Activated T-helper 17 cell treated with anti-CD3 and anti-CD28 coated beads, Interleukin-2, amount 50 U/mL, for 72 hours (primary cell): ENCODE results near the gene PCP4L1. TPM values are rescaled to one million over a fixed set of nuclear protein-coding genes. Genes with fewer than 3 reads are reported as not detected.
"Not testable (repeated sequence)": the region's sequence is repeated elsewhere in the genome, so short reads cannot be mapped to it uniquely, and the experiment has no call there.

Experiments used
- ATAC-seq: fragments of 150-1000 bp; cut with Tn5 transposase; replicated peaks from 2 replicates; pipeline ENCODE4 v1.10.0; 2021; ENCODE audit warnings: mild to moderate bottlenecking, moderate library complexity
- H3K27ac Mint-ChIP-seq: one replicate; pipeline ENCODE4 v1.8.0; 2022; ENCODE audit warnings: mixed read lengths
- H3K27me3 Mint-ChIP-seq: one replicate; pipeline ENCODE4 v1.8.0; 2022; ENCODE audit warnings: mixed read lengths
- H3K36me3 Mint-ChIP-seq: one replicate; pipeline ENCODE4 v1.8.0; 2022; ENCODE audit warnings: low read depth, mild to moderate bottlenecking, mixed read lengths
- H3K4me1 Mint-ChIP-seq: one replicate; pipeline ENCODE4 v1.8.0; 2022; ENCODE audit warnings: mixed read lengths
- H3K4me3 Mint-ChIP-seq: one replicate; pipeline ENCODE4 v1.8.0; 2022; ENCODE audit warnings: mild to moderate bottlenecking, mixed read lengths
- H3K9me3 Mint-ChIP-seq: one replicate; pipeline ENCODE4 v1.8.0; 2022; ENCODE audit warnings: mixed read lengths
- total RNA-seq, 2 donors: library from RNA; stranded (reverse); gene quantifications; one replicate each; pipeline ENCODE4 v1.2.3, GENCODE V29; 2022

PCP4L1 gene
- total RNA-seq, 2 donors from 2014 or later: 0.86 to 0.90 TPM

DNA sequence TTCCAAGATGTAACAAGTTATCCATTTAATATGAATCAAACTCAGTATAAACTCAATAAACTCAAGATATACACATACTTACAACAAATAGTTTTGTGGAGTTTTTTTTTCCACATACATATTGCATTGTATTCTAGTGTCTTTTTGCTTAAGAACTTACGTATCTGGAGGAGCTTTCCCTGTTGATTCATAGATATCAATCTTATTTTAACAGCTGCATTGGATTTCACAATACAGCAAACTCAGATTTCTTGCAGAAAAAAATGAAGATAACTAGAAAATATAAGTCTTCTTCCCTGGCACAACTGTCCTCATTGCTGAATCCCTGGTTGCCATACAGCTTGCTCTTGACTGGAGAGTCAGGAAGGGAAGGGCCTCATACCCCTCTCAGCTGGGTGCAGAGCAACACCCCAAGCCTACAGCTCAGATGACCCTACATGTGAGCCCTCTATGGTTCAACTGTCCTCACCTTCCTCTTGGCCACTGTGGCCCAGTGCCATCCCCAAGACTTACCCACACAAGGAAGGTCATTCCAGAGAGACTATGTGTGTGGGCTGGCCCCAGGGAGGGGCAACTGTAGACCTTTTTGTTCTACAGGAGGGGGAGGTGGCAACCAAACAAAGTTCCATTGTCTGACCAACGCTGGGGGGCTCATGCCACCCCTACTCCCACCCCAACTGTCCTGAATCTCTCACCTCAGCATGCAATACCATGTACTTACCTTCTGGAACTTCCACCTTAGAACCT is 49.5 kb downstream of the PCP4L1 start:
- Mint-ChIP-seq H3K27ac (peak overlapping the region; percentile 14), H3K36me3 (peaks cover 14% of the 10 kb centered on the region), H3K27me3 (no peaks in the 10 kb centered on the region)

GRCh38 chr1:161309868-161310267 is 51.3 kb downstream of the PCP4L1 start, which contains the start of gene MPZ:
Gene MPZ, minus strand, starts transcription at chr1:161309968. Its CDS starts 63 bp downstream, at chr1:161309905.
- no peaks in the 10 kb centered on the region for H3K27me3 Mint-ChIP-seq

More for the DNA sequence above, 49.5 kb downstream of the PCP4L1 start:
- Mint-ChIP-seq H3K4me3 (peak overlapping the region; percentile 96), H3K4me1 (peaks cover 8% of the 10 kb centered on the region), H3K9me3 (no peaks in the 10 kb centered on the region)
- ATAC-seq: no peak

DNA sequence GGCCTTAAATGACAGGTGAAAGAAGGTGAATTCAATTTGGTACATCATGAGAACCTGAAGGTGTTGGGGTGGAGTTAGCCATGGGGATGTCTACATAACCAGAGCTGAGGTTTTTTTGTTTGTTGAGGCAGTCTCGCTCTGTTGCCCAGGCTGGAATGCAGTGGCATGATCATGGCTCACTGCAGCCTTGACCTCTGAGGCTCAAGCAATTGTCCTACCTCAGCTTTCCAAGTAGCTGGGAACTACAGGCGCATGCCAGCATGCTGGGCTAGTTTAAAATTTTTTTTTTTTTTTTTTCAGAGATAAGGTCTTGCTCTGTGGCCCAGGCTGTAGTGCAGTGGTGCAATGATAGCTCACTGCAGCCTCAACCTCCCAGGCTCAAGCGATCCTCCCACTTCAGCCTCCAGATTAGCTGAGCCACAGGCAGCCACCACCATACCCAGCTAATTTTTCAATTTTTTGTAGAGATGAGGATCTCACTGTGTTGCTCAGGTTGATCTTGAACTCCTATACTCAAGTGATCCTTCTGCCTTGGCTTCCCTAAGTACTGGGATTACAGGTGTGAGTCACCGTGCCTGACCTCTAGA is 53.1 kb downstream of the PCP4L1 start:
- ATAC-seq: no peak
- Mint-ChIP-seq H3K27ac (no peak overlapping the region), H3K4me3 (no peak overlapping the region), H3K4me1 (peaks cover 9% of the 10 kb centered on the region), H3K36me3 (no peaks in the 10 kb centered on the region), H3K27me3 (no peaks in the 10 kb centered on the region), H3K9me3 (no peaks in the 10 kb centered on the region)

More at GRCh38 chr1:161309868-161310267, 51.3 kb downstream of the PCP4L1 start, which contains the start of gene MPZ:
- Mint-ChIP-seq H3K9me3 (no peaks in the 10 kb centered on the region), H3K4me1 (peaks cover 2% of the 10 kb centered on the region), H3K4me3 (no peak within 1 kb of the TSS), H3K27ac (no peak within 1 kb of the TSS), H3K36me3 (peaks cover 5% of the 10 kb centered on the region)
- ATAC-seq: no peak

DNA sequence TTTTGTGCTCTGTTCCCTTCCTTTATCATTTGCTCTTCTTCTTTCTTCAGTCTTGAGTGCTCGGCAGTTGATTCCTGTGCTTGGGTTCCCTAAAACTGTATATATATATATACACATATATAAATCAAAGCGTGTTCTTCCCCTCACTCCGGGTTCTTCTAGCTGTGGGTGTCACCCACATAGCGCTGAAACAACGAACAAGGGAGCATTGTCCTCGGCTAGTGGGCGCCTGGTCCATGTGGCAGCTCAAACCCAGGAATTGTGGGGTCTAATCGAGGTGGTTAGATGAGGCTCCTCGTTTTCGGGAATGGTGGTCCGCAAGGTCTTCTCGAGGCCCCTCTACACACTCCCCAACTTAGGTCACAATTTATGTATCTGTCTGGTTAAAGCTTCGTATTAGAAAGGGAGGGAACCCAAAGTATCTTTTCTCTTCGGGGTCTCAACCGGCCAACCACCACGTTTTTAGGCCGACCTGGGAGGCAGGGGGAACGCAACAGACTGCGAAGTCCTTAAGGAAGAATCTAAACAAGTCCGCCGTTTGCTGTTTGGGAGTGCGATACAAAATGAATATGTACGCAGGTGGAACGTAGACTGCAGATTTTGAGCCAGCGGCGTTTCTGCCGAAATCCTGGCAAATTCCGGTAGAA is 55.1 kb downstream of the PCP4L1 start:
- no peaks in the 10 kb centered on the region for H3K27me3 Mint-ChIP-seq
- peaks cover 9% of the 10 kb centered on the region for H3K4me1 Mint-ChIP-seq
- peak overlapping the region; percentile 96 for H3K4me3 Mint-ChIP-seq
- H3K36me3 Mint-ChIP-seq: peaks cover 6% of the 10 kb centered on the region
- no peaks in the 10 kb centered on the region for H3K9me3 Mint-ChIP-seq
- ATAC-seq: no peak
- peak overlapping the region; percentile 98 for H3K27ac Mint-ChIP-seq

DNA sequence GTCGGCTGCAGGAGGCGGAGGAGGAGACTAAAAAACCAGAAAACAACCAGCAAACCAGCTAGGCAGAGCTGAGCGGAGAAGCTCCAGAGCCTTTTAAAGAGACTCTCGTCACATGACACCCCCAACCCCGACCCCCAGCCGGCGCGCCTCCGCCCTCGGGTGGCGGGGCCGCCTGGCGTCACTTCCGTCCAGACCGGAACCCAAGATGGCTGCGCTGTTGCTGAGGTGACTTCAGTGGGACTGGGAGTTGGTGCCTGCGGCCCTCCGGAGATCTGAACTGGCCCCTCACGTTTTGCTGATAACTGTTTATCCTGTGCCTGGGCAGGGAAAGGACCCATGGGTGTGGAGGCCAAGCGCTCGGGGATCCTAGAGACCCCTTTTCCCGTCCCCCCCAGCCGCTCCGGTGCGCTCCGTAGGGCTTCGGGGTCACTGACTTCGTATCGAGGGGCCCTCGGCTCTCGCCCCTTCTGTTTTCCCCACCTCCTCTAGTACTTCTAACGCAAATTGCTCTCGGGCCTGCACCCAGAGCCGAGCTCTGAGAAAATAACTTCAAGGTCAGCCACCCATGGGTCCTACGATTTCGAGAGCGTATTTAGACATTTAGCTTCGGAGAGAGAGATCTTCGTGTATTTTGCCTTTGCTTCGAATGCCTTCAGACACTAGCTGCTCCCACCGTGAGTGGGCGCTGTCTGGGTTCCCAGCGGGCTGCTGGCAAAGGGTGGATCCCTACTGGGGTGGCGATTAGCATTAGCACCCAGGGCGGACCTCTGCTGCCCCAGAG is 55.8 kb downstream of the PCP4L1 start, which contains the start of gene SDHC:
SDHC (plus strand) TSS at position 181 of the 781 bp plus-strand sequence; CDS start at position 206, 25 bp downstream.
- no peaks in the 10 kb centered on the region for H3K9me3 Mint-ChIP-seq
- H3K27me3 Mint-ChIP-seq: no peaks in the 10 kb centered on the region
- peak; percentile 100 for ATAC-seq
- H3K36me3 Mint-ChIP-seq: peaks cover 6% of the 10 kb centered on the region
- H3K4me3 Mint-ChIP-seq: peak within 1 kb of the TSS; percentile 96
- H3K4me1 Mint-ChIP-seq: peaks cover 9% of the 10 kb centered on the region
- H3K27ac Mint-ChIP-seq: peak within 1 kb of the TSS; percentile 98

GRCh38 chr1:161315841-161316674 is 57.5 kb downstream of the PCP4L1 start:
- not testable (repeated sequence) for H3K27me3 Mint-ChIP-seq, H3K9me3 Mint-ChIP-seq, ATAC-seq, H3K4me1 Mint-ChIP-seq
- peak overlapping the region; percentile 96 for H3K4me3 Mint-ChIP-seq
- peaks cover 18% of the 10 kb centered on the region for H3K36me3 Mint-ChIP-seq
- peak overlapping the region; percentile 98 for H3K27ac Mint-ChIP-seq

GRCh38 chr1:161324020-161324419 is 65.5 kb downstream of the PCP4L1 start:
- no peak overlapping the region for H3K27ac Mint-ChIP-seq
- H3K36me3 Mint-ChIP-seq: peaks cover 79% of the 10 kb centered on the region

GRCh38 chr1:161330346-161330745 is 71.8 kb downstream of the PCP4L1 start:
- no peaks in the 10 kb centered on the region for H3K9me3 Mint-ChIP-seq
- H3K4me3 Mint-ChIP-seq: no peak overlapping the region
- ATAC-seq: no peak
- no peaks in the 10 kb centered on the region for H3K4me1 Mint-ChIP-seq
- H3K27me3 Mint-ChIP-seq: no peaks in the 10 kb centered on the region
- peak overlapping the region; percentile 21 for H3K27ac Mint-ChIP-seq
- H3K36me3 Mint-ChIP-seq: peaks cover 98% of the 10 kb centered on the region

More at GRCh38 chr1:161324020-161324419, 65.5 kb downstream of the PCP4L1 start:
- Mint-ChIP-seq H3K4me3 (no peak overlapping the region), H3K4me1 (no peaks in the 10 kb centered on the region), H3K9me3 (no peaks in the 10 kb centered on the region), H3K27me3 (no peaks in the 10 kb centered on the region)
- no peak for ATAC-seq

- Mint-ChIP-seq H3K4me1 (no peaks in the 10 kb centered on the region), H3K36me3 (peaks cover 100% of the 10 kb centered on the region), H3K27ac (no peak overlapping the region), H3K4me3 (no peak overlapping the region), H3K9me3 (no peaks in the 10 kb centered on the region), H3K27me3 (no peaks in the 10 kb centered on the region)
- no peak for ATAC-seq
Measured at GRCh38 chr1:161333166-161333565, 74.6 kb downstream of the PCP4L1 start.

Other genes with a start within 250 kb of the PCP4L1 start
- gene F11R, start 237.6 kb upstream of the PCP4L1 start, total RNA-seq: 100 to 1,000 TPM in 1 of 2 donors, 10 to 100 TPM in 1; 13.0 to 110 TPM
- gene TSTD1, start 219.8 kb upstream of the PCP4L1 start, total RNA-seq: 100 to 1,000 TPM in 1 of 2 donors, 10 to 100 TPM in 1; 38.7 to 119 TPM
- gene USF1, start 212.8 kb upstream of the PCP4L1 start, total RNA-seq: 10 to 100 TPM; 51.6 to 66.9 TPM
- gene ARHGAP30, start 188.9 kb upstream of the PCP4L1 start, total RNA-seq: 100 to 1,000 TPM; 180 to 207 TPM
- under 1 TPM; 0.22 to 0.32 TPM for gene NECTIN4, start 169.2 kb upstream of the PCP4L1 start, total RNA-seq
- not detected for gene KLHDC9, start 160.4 kb upstream of the PCP4L1 start, total RNA-seq
- gene PFDN2, start 140.7 kb upstream of the PCP4L1 start, total RNA-seq: 100 to 1,000 TPM in 1 of 2 donors, 10 to 100 TPM in 1; 72.1 to 107 TPM
- 10 to 100 TPM; 38.9 to 74.6 TPM for gene NIT1, start 140.6 kb upstream of the PCP4L1 start, total RNA-seq
- gene DEDD, start 126.1 kb upstream of the PCP4L1 start, total RNA-seq: 10 to 100 TPM; 39.9 to 41.3 TPM
- gene UFC1, start 104.8 kb upstream of the PCP4L1 start, total RNA-seq: 100 to 1,000 TPM; 184 to 209 TPM
- gene USP21, start 99.2 kb upstream of the PCP4L1 start, total RNA-seq: 10 to 100 TPM; 28.6 to 30.1 TPM
- gene PPOX, start 92.3 kb upstream of the PCP4L1 start, total RNA-seq: 10 to 100 TPM; 27.3 to 44.9 TPM
- gene B4GALT3, start 81.2 kb upstream of the PCP4L1 start, total RNA-seq: 10 to 100 TPM; 55.7 to 60.9 TPM
- gene ADAMTS4, start 59.7 kb upstream of the PCP4L1 start, total RNA-seq: 1 to 10 TPM; 2.2 to 3.1 TPM
- gene NDUFS2, start 56.4 kb upstream of the PCP4L1 start, total RNA-seq: 100 to 1,000 TPM in 1 of 2 donors, 10 to 100 TPM in 1; 96.5 to 102 TPM
- 1 to 10 TPM; 1.1 to 2.2 TPM for gene FCER1G, start 43.5 kb upstream of the PCP4L1 start, total RNA-seq
- not detected for gene APOA2, start 35.1 kb upstream of the PCP4L1 start, total RNA-seq
- 10 to 100 TPM in 1 of 2 donors, 1 to 10 TPM in 1; 9.2 to 20.2 TPM for gene TOMM40L, start 32.7 kb upstream of the PCP4L1 start, total RNA-seq
- gene NR1I3, start 20.5 kb upstream of the PCP4L1 start, total RNA-seq: not detected
- 10 to 100 TPM in 1 of 2 donors, 1 to 10 TPM in 1; 4.9 to 12.1 TPM for gene MPZ, start 51.2 kb downstream of the PCP4L1 start, total RNA-seq
- 100 to 1,000 TPM; 144 to 222 TPM for gene SDHC, start 55.6 kb downstream of the PCP4L1 start, total RNA-seq
- gene CFAP126, start 109.1 kb downstream of the PCP4L1 start, total RNA-seq: 1 to 10 TPM in 1 of 2 donors, not detected in 1; 2.7 TPM
- not detected for gene FCGR2A, start 246.7 kb downstream of the PCP4L1 start, total RNA-seq